ENCODE data around the gene P4HTM. TPM values are rescaled to one million over a fixed set of nuclear protein-coding genes. Genes with fewer than 3 reads are reported as not detected.
"Not testable (repeated sequence)": the region's sequence is repeated elsewhere in the genome, so short reads cannot be mapped to it uniquely, and the experiment has no call there.

Gene P4HTM
- total RNA-seq, 4 donors from 2014 or later: 47.0 to 95.9 (median 78.0) TPM

DNA sequence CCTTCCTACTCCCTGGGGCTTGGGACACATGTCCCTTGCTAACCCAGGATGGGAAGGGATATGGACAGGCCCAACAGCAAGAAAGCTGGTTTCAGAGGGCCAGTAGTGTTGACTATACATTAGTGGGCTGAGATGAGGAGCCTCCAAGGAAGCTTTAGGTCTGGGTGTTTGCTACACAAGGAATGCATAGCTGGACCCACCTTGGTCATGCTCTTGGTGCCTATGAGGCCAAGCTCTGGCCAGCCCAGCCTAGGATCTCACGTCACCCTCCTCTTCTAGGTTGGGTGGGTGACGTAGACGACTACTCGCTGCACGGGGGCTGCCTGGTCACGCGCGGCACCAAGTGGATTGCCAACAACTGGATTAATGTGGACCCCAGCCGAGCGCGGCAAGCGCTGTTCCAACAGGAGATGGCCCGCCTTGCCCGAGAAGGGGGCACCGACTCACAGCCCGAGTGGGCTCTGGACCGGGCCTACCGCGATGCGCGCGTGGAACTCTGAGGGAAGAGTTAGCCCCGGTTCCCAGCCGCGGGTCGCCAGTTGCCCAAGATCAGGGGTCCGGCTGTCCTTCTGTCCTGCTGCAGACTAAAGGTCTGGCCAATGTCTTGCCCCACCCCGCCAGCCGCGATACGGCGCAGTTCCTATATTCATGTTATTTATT, 16.5 kb downstream of the P4HTM start:
- DNase-seq: peak in 1 of 3 donors; percentile 27
- Histone ChIP-seq H3K36me3 (peaks cover 0 to 2% (median 0%) of the 10 kb centered on the region in 3 donors), H3K4me1 (peaks cover 0 to 22% (median 3%) of the 10 kb centered on the region in 4 donors), H3K27ac (peak overlapping the region; percentile 88 to 94 (median 93)), H3K4me3 (peak overlapping the region; percentile 71 to 92 (median 76)), H3K27me3 (no peaks in the 10 kb centered on the region), H3K9me3 (no peaks in the 10 kb centered on the region)
- TF ChIP-seq, protein P1, sequence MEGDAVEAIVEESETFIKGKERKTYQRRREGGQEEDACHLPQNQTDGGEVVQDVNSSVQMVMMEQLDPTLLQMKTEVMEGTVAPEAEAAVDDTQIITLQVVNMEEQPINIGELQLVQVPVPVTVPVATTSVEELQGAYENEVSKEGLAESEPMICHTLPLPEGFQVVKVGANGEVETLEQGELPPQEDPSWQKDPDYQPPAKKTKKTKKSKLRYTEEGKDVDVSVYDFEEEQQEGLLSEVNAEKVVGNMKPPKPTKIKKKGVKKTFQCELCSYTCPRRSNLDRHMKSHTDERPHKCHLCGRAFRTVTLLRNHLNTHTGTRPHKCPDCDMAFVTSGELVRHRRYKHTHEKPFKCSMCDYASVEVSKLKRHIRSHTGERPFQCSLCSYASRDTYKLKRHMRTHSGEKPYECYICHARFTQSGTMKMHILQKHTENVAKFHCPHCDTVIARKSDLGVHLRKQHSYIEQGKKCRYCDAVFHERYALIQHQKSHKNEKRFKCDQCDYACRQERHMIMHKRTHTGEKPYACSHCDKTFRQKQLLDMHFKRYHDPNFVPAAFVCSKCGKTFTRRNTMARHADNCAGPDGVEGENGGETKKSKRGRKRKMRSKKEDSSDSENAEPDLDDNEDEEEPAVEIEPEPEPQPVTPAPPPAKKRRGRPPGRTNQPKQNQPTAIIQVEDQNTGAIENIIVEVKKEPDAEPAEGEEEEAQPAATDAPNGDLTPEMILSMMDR (IDR thresholded peaks at IDR 0.05): no peak
- no peak for TF ChIP-seq POLR2A (IDR thresholded peaks at IDR 0.05)

DNA sequence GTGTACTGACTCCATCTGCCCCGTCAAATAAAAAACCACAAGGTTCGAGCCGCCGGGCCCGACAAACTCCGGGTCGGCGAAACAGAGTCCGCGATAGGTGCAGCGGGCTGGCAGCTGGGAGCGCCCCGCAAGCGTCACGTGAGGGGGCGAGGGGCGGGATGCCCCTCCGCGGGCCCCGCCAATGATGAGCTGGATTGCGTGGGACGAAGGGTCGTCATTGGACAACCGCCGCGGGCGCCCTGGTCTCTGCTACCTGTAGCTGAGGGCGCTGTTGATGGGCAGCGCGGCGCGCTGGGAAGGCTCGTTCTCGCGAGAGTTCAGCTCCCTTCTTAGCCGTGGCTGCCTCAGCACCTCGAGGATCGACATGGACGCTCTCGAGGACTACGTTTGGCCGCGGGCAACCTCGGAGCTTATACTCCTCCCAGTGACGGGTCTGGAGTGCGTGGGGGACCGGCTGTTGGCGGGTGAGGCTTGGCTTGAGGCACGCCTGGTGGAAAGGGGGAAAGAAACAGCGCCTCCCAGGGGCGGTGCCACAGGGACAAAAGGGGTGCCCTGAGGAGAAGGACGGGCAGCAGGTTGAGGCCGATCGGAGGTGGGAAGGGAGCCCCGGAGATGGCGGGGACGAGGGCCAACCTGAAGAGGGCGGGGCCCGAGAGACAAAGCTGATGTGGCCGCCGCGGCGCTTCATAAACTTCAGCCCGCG, 17.2 kb downstream of the P4HTM start, which contains the start of gene WDR6:
Gene WDR6 (plus strand): TSS at position 324 of the 703 bp plus-strand sequence. CDS start 41 bp downstream, at position 365.
- H3K9me3 ChIP-seq: no peaks in the 10 kb centered on the region
- peaks cover 0 to 27% (median 3%) of the 10 kb centered on the region in 4 donors for H3K4me1 ChIP-seq
- DNase-seq: peak; percentile 98 to 99 (median 98)
- peak within 1 kb of the TSS; percentile 71 to 92 (median 76) for H3K4me3 ChIP-seq
- TF ChIP-seq, protein P1 (IDR thresholded peaks at IDR 0.05): peak; percentile 25 to 61 (median 48)
- TF ChIP-seq POLR2A (IDR thresholded peaks at IDR 0.05): peak; percentile 60 to 65
- H3K36me3 ChIP-seq: peaks cover 0 to 8% (median 0%) of the 10 kb centered on the region in 3 donors
- H3K27me3 ChIP-seq: no peaks in the 10 kb centered on the region
- H3K27ac ChIP-seq: peak within 1 kb of the TSS; percentile 88 to 94 (median 93)

DNA sequence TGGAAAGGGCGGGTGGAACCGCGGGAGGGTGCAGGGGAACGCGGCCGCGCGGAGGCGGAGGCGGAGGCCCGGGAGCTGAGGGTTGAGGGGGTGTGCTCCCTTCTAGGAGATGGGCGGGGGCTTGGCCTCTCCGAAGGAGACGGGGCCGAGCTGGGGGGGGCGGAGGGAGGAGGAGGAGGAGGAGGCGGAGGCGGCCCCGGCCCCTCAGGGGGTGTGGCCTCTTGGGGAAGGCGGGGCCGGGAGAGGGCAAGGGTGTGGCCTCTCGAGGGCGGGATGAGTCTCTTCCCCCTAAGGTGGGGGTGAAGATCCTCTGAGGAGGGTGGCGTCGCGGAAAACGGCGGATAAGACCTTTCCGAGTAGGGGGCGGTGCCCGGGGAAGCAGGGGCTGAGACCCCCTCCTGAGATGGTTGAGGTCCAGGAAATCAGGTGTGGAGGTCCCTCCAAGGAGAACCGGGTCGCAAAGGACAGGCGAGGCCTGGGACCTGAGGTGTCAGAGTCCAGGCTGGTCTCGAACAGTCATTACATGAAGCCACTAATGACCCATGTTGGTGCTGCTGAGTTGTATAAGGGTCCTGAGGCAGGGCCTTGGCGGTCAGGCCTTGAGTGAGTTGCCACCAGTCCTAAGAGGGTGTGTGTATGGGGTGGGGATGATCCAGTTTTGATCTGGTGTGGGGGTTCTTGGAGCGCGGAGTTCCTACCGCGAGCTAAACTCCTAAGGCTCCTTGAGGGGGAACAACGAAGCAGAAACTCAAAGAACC, 17.9 kb downstream of the P4HTM start:
- Histone ChIP-seq H3K4me3 (peak overlapping the region; percentile 71 to 92 (median 76)), H3K4me1 (peaks cover 0 to 32% (median 3%) of the 10 kb centered on the region in 4 donors), H3K36me3 (peaks cover 0 to 16% (median 0%) of the 10 kb centered on the region in 3 donors), H3K9me3 (no peaks in the 10 kb centered on the region), H3K27me3 (no peaks in the 10 kb centered on the region), H3K27ac (peak overlapping the region; percentile 88 to 94 (median 93))
- TF ChIP-seq, protein P1 (IDR thresholded peaks at IDR 0.05): no peak
- peak in 1 of 2 donors; percentile 13 for TF ChIP-seq POLR2A (IDR thresholded peaks at IDR 0.05)
- peak; percentile 90 to 95 (median 95) for DNase-seq

DNA sequence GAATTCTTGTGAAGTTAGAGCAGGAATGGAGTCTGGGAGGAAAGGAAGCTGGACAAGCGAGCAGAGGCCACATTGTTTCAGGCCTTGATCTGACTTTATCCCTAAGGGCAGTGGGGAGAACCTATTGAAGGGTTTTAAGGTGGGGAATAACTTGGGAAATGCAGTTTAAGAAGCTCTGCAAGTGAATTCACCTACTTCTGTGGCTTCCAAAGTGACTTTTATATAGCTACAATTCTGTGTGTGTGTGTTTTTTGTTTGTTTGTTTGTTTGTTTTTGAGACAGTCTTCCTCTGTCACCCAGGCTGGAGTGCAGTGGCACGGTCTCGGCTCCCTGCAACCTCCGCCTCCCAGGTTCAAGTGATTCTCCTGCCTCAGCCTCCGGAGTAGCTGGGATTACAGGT, 18.6 kb downstream of the P4HTM start:
- peak overlapping the region in 2 of 4 donors; percentile 71 to 76 for H3K4me3 ChIP-seq
- peaks cover 0 to 32% (median 3%) of the 10 kb centered on the region in 4 donors for H3K4me1 ChIP-seq
- not testable (repeated sequence) for H3K9me3 ChIP-seq, DNase-seq, H3K27me3 ChIP-seq
- H3K27ac ChIP-seq: peak overlapping the region; percentile 88 to 94 (median 93)
- H3K36me3 ChIP-seq: peaks cover 0 to 20% (median 0%) of the 10 kb centered on the region in 3 donors

DNA sequence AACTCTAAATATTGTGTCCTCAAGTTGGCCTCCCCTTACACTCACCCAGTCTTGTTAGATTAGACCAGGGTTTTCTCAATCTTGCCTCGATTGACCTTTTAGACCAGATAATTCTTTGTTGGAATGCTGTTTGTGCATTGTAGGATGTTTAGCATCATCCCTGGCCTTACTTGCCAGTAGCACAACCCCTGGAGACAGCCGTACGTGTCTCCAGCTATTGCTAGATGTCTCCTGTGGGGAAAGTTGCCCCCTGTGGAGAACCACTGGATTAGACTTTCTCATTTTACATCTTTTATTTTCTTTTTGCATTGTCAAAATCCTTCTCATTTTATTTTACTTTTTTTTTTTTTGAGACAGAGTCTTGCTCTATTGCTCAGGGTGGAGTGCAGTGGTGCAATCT, 19.4 kb downstream of the P4HTM start:
- Histone ChIP-seq H3K9me3 (no peaks in the 10 kb centered on the region), H3K36me3 (peaks cover 0 to 28% (median 0%) of the 10 kb centered on the region in 3 donors), H3K27ac (no peak overlapping the region), H3K27me3 (no peaks in the 10 kb centered on the region), H3K4me1 (peaks cover 0 to 32% (median 3%) of the 10 kb centered on the region in 4 donors), H3K4me3 (no peak overlapping the region)
- no peak for TF ChIP-seq POLR2A (IDR thresholded peaks at IDR 0.05)
- TF ChIP-seq, protein P1 (IDR thresholded peaks at IDR 0.05): no peak
- DNase-seq: no peak

Data from Peyer's patch (tissue), 4 donors.